Measurements from ENCODE around the gene RHBDL1. TPM values are rescaled to one million over a fixed set of nuclear protein-coding genes. Genes with fewer than 3 reads are reported as not detected.

The RHBDL1 gene
- total RNA-seq, 5 donors from 2014 or later (not counting 1 experiment from before 2014, with no cell fraction given) = 2.0 to 3.6 (median 2.5) TPM

DNA sequence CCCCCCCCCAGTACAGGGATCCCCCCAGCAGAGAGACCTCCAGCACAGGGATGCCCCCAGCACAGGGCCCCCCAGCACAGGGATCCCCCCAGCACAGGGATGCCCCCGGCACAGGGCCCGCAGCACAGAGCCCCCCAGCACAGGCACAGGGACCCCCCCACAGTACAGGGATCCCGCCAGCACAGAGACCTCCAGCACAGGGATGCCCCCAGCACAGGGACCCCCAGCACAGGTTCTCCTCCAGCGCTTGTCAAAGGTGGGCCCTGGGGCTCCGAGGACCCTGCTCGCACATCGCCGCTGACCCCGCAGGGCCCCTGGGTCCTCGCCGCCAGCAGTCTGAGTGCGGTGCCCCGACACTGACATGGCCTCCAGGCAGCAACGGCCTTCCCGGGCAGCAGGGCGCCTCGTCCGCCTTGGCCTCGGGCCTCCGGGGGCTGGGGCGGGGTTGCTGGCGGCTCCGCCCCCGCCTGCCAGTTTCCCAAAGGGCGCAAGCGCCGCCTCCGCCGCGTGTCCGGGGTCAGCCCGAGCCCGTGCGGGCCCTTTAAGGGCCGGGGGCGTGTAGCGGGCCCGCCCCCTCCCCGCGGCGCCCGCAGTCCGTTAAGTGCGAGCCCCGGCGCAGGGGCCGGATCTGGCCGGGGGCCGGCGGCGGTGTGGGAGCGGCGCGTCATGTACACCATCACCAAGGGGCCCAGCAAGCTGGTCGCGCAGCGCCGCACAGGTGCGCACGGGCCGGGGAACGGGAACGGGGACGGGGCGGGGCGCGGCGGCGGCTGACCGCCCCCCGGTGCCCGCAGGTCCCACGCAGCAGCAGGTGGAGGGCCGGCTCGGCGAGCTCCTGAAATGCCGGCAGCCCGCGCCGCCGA, 33.9 kb upstream of the RHBDL1 start, which contains the start of gene MCRIP2:
TSS of gene MCRIP2 (plus strand) at position 503 of the 863 bp plus-strand sequence. CDS start at position 667, 164 bp downstream.
- ATAC-seq (replicated peaks in 1 of 4) (peak; percentile 28 to 49 (median 42)), DNase-seq (peak in 13 of 35 experiments; percentile 18 to 65 (median 47))
- Histone ChIP-seq H3K27ac (ENCODE audit: low read length) (peak within 1 kb of the TSS; percentile 41), H3K36me3 (ENCODE audit: control insufficient read depth in 2 of 2, extremely low read depth in 1 of 2, insufficient read depth in 1 of 2, low read length in 1 of 2) (no peaks in the 10 kb centered on the region), H3K27me3 (replicated peaks in 1 of 2; ENCODE audit: control insufficient read depth in 2 of 2, extremely low read depth in 1 of 2, insufficient read depth in 2 of 2, low read length in 1 of 2) (no peaks in the 10 kb centered on the region), H3K4me3 (ENCODE audit: control insufficient read depth in 1 of 2, extremely low read depth in 1 of 2, low read length in 1 of 2) (peak within 1 kb of the TSS; percentile 48 to 64), H3K4me1 (ENCODE audit: control insufficient read depth in 1 of 2, extremely low read depth in 1 of 2, insufficient read depth in 2 of 2, low read length in 2 of 2) (peaks cover 4 to 32% of the 10 kb centered on the region in 2 experiments), H3K9me3 (no peaks in the 10 kb centered on the region)
- Mint-ChIP-seq H3K27me3 (peaks cover 0 to 3% of the 10 kb centered on the region in 2 donors), H3K27ac (peak within 1 kb of the TSS in 1 of 2 donors; percentile 16), H3K4me1 (peaks cover 12 to 22% (median 14%) of the 10 kb centered on the region in 3 donors), H3K36me3 (no peaks in the 10 kb centered on the region), H3K4me3 (peak within 1 kb of the TSS; percentile 54 to 72 (median 69)), H3K9me3 (no peaks in the 10 kb centered on the region)
- ChIA-PET CTCF (no interaction called here), POLR2A (no interaction called here)
- under 1% methylated on average over 79 of the region's 81 CpGs for WGBS (ENCODE audit: insufficient coverage)

DNA sequence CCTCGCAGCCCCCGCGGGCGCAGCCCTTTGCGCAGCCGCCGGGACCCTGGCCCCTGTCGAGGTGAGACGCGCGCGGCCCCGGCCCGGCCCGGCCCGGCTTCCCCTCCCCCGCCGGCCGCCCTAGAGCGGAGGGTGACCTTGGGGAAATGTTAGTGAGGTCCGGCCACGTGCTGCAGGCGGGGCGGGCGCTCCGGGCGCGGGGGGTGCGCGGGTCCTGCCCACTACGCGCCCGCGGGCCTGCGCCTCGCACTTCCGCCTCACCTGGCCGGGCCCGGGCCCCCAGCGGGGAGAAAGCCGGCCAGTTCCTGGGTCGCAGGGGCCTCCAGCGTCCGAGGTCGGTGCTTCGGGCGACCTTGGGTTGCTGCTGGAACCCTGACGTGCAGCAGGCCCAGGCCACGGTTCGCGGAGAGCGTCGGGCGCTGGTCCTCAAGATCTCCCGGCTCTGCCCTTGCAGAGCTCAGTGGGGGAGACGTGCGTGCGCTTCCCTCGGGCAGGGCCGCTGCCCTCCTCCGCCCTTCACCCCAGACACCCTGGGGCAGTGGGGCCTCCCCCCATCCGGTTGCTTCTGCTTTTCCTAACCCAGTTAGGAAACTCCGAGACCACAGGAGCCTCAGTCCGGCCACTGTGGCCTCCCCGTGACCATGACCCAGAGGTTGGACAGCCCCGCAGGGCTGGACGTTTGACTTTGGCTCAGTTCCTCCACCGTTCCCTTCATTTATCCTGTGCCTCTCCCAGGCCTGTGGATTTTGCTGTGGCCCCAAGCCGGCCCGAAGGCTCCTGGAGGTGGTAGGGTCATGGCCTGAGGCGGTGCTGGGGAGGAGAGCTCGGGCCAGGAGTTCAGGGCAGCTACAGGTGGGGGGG, 33.1 kb upstream of the RHBDL1 start:
- Mint-ChIP-seq H3K27me3 (no peaks in the 10 kb centered on the region), H3K27ac (peak overlapping the region in 1 of 2 donors; percentile 16), H3K36me3 (no peaks in the 10 kb centered on the region), H3K4me1 (peaks cover 9 to 20% (median 12%) of the 10 kb centered on the region in 3 donors), H3K4me3 (peak overlapping the region; percentile 54 to 72 (median 69)), H3K9me3 (no peaks in the 10 kb centered on the region)
- Histone ChIP-seq H3K36me3 (ENCODE audit: control insufficient read depth in 2 of 2, extremely low read depth in 1 of 2, insufficient read depth in 1 of 2, low read length in 1 of 2) (no peaks in the 10 kb centered on the region), H3K27me3 (replicated peaks in 1 of 2; ENCODE audit: control insufficient read depth in 2 of 2, extremely low read depth in 1 of 2, insufficient read depth in 2 of 2, low read length in 1 of 2) (no peaks in the 10 kb centered on the region), H3K4me1 (ENCODE audit: control insufficient read depth in 1 of 2, extremely low read depth in 1 of 2, insufficient read depth in 2 of 2, low read length in 2 of 2) (peaks cover 1 to 30% of the 10 kb centered on the region in 2 experiments), H3K4me3 (ENCODE audit: control insufficient read depth in 1 of 2, extremely low read depth in 1 of 2, low read length in 1 of 2) (peak overlapping the region; percentile 48 to 64), H3K9me3 (no peaks in the 10 kb centered on the region), H3K27ac (ENCODE audit: low read length) (peak overlapping the region; percentile 41)
- ChIA-PET POLR2A (no interaction called here), CTCF (no interaction called here)
- WGBS (ENCODE audit: insufficient coverage) = 3% methylated on average over 63 of the region's 72 CpGs
- ATAC-seq (replicated peaks in 1 of 4) (peak; percentile 39 to 56 (median 50)), DNase-seq (peak in 4 of 35 experiments; percentile 22 to 36 (median 28))

DNA sequence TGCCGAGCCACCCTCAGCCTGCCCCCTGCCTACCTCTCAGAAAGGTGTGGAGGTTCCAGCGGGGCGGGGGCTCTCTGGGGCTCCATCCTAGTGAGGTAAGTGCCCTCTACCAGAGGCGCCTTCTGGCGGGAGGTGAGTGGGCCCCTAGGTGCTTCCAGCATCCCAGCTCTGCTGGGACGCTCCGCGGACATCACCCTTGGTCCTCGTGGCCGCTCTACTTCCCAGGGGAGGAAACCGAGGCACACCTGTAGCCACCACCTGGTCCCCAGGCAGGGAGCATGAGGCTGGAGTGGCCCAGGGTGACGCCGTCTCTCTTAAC, 32.5 kb upstream of the RHBDL1 start:
- ATAC-seq (replicated peaks in 1 of 4) (no peak), DNase-seq (no peak)
- peak overlapping the region in 1 of 2 donors; percentile 16 for H3K27ac Mint-ChIP-seq
- no peaks in the 10 kb centered on the region for H3K9me3 Mint-ChIP-seq
- whole genome bisulfite sequencing (ENCODE audit: insufficient coverage) = 98% methylated on average over 9 of the region's 13 CpGs
- H3K27me3 Mint-ChIP-seq = no peaks in the 10 kb centered on the region
- Histone ChIP-seq H3K36me3 (ENCODE audit: control insufficient read depth in 2 of 2, extremely low read depth in 1 of 2, insufficient read depth in 1 of 2, low read length in 1 of 2) (no peaks in the 10 kb centered on the region), H3K27me3 (replicated peaks in 1 of 2; ENCODE audit: control insufficient read depth in 2 of 2, extremely low read depth in 1 of 2, insufficient read depth in 2 of 2, low read length in 1 of 2) (no peaks in the 10 kb centered on the region), H3K4me1 (ENCODE audit: control insufficient read depth in 1 of 2, extremely low read depth in 1 of 2, insufficient read depth in 2 of 2, low read length in 2 of 2) (peaks cover 0 to 32% of the 10 kb centered on the region in 2 experiments), H3K9me3 (no peaks in the 10 kb centered on the region), H3K4me3 (ENCODE audit: control insufficient read depth in 1 of 2, extremely low read depth in 1 of 2, low read length in 1 of 2) (peak overlapping the region in 1 of 2 donors; percentile 48), H3K27ac (ENCODE audit: low read length) (peak overlapping the region; percentile 41)
- ChIA-PET POLR2A (no interaction called here), CTCF (no interaction called here)
- H3K36me3 Mint-ChIP-seq = no peaks in the 10 kb centered on the region
- peak overlapping the region; percentile 54 to 72 (median 69) for H3K4me3 Mint-ChIP-seq
- peaks cover 9 to 22% (median 13%) of the 10 kb centered on the region in 3 donors for H3K4me1 Mint-ChIP-seq

DNA sequence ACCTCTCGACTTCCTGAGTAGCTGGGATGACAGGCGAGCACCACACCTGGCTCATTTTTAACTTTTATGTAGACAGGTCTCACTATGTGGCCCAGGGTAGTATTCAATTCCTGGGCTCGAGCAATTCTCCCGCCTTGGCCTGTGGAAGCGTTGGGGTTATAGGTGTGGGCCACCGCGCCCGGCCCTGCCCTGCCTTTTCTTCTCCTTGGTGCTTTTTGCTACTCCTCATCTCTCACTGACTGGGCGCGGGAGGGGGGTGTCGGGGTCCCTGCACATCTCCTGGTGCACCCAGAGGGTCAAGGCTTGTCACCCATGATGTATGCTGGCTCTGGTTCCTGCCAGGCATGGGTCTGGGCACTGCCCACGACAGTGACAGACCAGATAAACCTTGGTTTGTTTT, 30.9 kb upstream of the RHBDL1 start:
- DNase-seq (no peak), ATAC-seq (replicated peaks in 1 of 4) (no peak)
- Histone ChIP-seq H3K27me3 (replicated peaks in 1 of 2; ENCODE audit: control insufficient read depth in 2 of 2, extremely low read depth in 1 of 2, insufficient read depth in 2 of 2, low read length in 1 of 2) (no peaks in the 10 kb centered on the region), H3K4me3 (ENCODE audit: control insufficient read depth in 1 of 2, extremely low read depth in 1 of 2, low read length in 1 of 2) (no peak overlapping the region), H3K36me3 (ENCODE audit: control insufficient read depth in 2 of 2, extremely low read depth in 1 of 2, insufficient read depth in 1 of 2, low read length in 1 of 2) (no peaks in the 10 kb centered on the region), H3K27ac (ENCODE audit: low read length) (no peak overlapping the region), H3K9me3 (no peaks in the 10 kb centered on the region), H3K4me1 (ENCODE audit: control insufficient read depth in 1 of 2, extremely low read depth in 1 of 2, insufficient read depth in 2 of 2, low read length in 2 of 2) (peaks cover 5 to 41% of the 10 kb centered on the region in 2 experiments)
- Mint-ChIP-seq H3K4me3 (peak overlapping the region in 2 of 3 donors; percentile 58 to 69), H3K27ac (no peak overlapping the region), H3K9me3 (no peaks in the 10 kb centered on the region), H3K27me3 (no peaks in the 10 kb centered on the region), H3K4me1 (peaks cover 9 to 27% (median 20%) of the 10 kb centered on the region in 3 donors), H3K36me3 (no peaks in the 10 kb centered on the region)
- CTCF ChIA-PET = no interaction called here
- 100% methylated on average over 3 of the region's 12 CpGs for WGBS (ENCODE audit: insufficient coverage)
- POLR2A ChIA-PET = no interaction called here

DNA sequence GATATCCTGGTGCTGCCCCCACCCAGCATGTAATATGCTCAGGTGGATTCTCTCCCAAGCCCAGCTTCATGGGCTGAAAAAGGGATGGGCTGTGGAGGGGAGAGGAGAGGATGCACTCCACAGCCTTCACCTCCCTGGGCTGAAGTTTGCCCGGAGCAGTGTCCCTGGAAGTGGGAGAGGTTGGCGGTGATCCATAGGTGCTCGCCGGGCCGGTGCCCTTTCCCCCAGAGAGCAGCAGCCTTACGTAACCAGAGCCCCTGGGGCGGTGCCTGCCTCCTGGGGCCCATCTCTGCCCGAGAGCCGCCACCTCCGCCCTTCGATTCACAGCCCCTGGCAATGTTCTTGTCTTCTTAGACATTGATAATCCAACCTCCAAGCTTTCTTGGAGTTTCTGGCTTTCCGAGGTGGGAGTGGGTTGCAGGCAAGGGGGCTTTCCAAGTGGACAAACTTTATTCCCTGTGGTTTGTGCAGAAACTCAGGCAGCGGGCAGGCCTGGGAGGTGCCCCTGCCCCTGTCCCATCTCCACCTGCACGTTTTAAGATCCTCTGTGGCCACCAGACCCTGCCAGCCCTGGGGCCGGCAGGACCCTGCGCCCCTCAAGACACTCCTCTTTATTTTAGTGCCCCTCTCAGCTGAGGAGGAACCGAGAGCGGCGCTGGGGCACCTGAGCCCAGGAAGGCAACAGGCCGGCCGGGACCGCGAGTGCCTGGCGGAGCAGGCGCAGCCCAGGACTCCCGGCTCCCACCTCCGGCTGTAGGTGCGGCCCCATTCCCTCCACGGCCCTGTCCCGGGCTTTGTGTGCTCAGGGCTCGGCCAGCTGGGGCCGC, 29.4 kb upstream of the RHBDL1 start:
- Mint-ChIP-seq H3K27ac (no peak overlapping the region), H3K4me1 (peaks cover 9 to 33% (median 24%) of the 10 kb centered on the region in 3 donors), H3K36me3 (no peaks in the 10 kb centered on the region), H3K27me3 (no peaks in the 10 kb centered on the region), H3K4me3 (no peak overlapping the region), H3K9me3 (no peaks in the 10 kb centered on the region)
- Histone ChIP-seq H3K4me1 (ENCODE audit: control insufficient read depth in 1 of 2, extremely low read depth in 1 of 2, insufficient read depth in 2 of 2, low read length in 2 of 2) (peaks cover 5 to 42% of the 10 kb centered on the region in 2 experiments), H3K4me3 (ENCODE audit: control insufficient read depth in 1 of 2, extremely low read depth in 1 of 2, low read length in 1 of 2) (no peak overlapping the region), H3K36me3 (ENCODE audit: control insufficient read depth in 2 of 2, extremely low read depth in 1 of 2, insufficient read depth in 1 of 2, low read length in 1 of 2) (peaks cover 0 to under 1% of the 10 kb centered on the region in 2 donors), H3K27ac (ENCODE audit: low read length) (no peak overlapping the region), H3K27me3 (replicated peaks in 1 of 2; ENCODE audit: control insufficient read depth in 2 of 2, extremely low read depth in 1 of 2, insufficient read depth in 2 of 2, low read length in 1 of 2) (no peaks in the 10 kb centered on the region), H3K9me3 (no peaks in the 10 kb centered on the region)
- ChIA-PET CTCF (no interaction called here), POLR2A (interaction anchor here in 1 of 2 donors (0.6 kb wide), 1 partner anchor 25 kb away, joined by 4 read pairs; no protein-coding TSS in a partner anchor)
- ATAC-seq (replicated peaks in 1 of 4) (no peak), DNase-seq (no peak)
- 95% methylated on average over 23 of the region's 32 CpGs for WGBS (ENCODE audit: insufficient coverage)
